Peyer's patch (tissue), 4 donors: ENCODE data around the gene FAM167B.

Experiments used
- CTCF ChIP-seq, 6 experiments: fragments of 450-650 bp in 4 of 6; fragments of 200-600 bp in 2 of 6; sonication (generic) in 1 of 6; IDR thresholded peaks; one replicate each; pipeline ENCODE4 v1.5.1; 2017 to 2019; ENCODE audit warnings: antibody characterized with exemption in 6 of 6, mild to moderate bottlenecking in 3 of 6, moderate library complexity in 1 of 6
- POLR2A ChIP-seq, 2 donors: fragments of 450-650 bp; IDR thresholded peaks; one replicate each; pipeline ENCODE4 v1.5.1; 2017; ENCODE audit warnings: antibody characterized with exemption in 2 of 2, mild to moderate bottlenecking in 2 of 2, moderate library complexity in 2 of 2

GRCh38 chr1:32246888-32247273, at the start of gene FAM167B:
- TF ChIP-seq CTCF (IDR thresholded peaks at IDR 0.05) (no peak), POLR2A (IDR thresholded peaks at IDR 0.05) (no peak)
